H9 (cell line): ENCODE data around the gene CALN1. TPM values are rescaled to one million over a fixed set of nuclear protein-coding genes. Genes with fewer than 3 reads are reported as not detected.

Source experiments
- DNase-seq: peaks from one replicate; pipeline ENCODE4 v3.0.0-alpha.2; 2017
- H2AFZ ChIP-seq: one replicate; pipeline ENCODE4 v1.6.1; 2013; ENCODE audit warnings: mild to moderate bottlenecking, low read length, control low read depth, moderate library complexity
- H2AK5ac ChIP-seq: 2 replicates; pipeline ENCODE4 v1.6.1; 2013; ENCODE audit warnings: low read length, control low read depth, mixed read lengths; ENCODE audit not compliant: insufficient read length
- H2BK120ac ChIP-seq: one replicate; pipeline ENCODE4 v1.6.1; 2013; ENCODE audit warnings: low read depth, mild to moderate bottlenecking, low read length, control low read depth, inconsistent platforms; ENCODE audit not compliant: poor library complexity, severe bottlenecking
- H2BK12ac ChIP-seq: 2 replicates; pipeline ENCODE4 v1.6.1; 2013; ENCODE audit warnings: low read length, control low read depth, mixed read lengths, low read depth; ENCODE audit not compliant: insufficient read length
- H2BK15ac ChIP-seq: 2 replicates; pipeline ENCODE4 v1.6.1; 2013; ENCODE audit warnings: low read depth, low read length, control low read depth
- H2BK20ac ChIP-seq: one replicate; pipeline ENCODE4 v1.6.1; 2013; ENCODE audit warnings: low read depth, mild to moderate bottlenecking, low read length, control low read depth, inconsistent platforms; ENCODE audit not compliant: poor library complexity, severe bottlenecking
- H2BK5ac ChIP-seq: 2 replicates; pipeline ENCODE4 v1.6.1; 2013; ENCODE audit warnings: low read length, control low read depth, mixed read lengths; ENCODE audit not compliant: insufficient read length
- H3K14ac ChIP-seq: 2 replicates; pipeline ENCODE4 v1.6.1; 2013; ENCODE audit warnings: low read length, control low read depth; ENCODE audit not compliant: insufficient read depth
- H3K18ac ChIP-seq: 2 replicates; pipeline ENCODE4 v1.6.1; 2013; ENCODE audit warnings: low read depth, mild to moderate bottlenecking, mixed read lengths, low read length, control low read depth; ENCODE audit not compliant: insufficient read length
- H3K23ac ChIP-seq: 2 replicates; pipeline ENCODE4 v1.6.1; 2013; ENCODE audit warnings: low read length, control low read depth, mixed read lengths, low read depth; ENCODE audit not compliant: insufficient read length
- H3K23me2 ChIP-seq: 2 replicates; pipeline ENCODE4 v1.6.1; 2013; ENCODE audit warnings: low read depth, mild to moderate bottlenecking, mixed read lengths, low read length, control low read depth; ENCODE audit not compliant: insufficient read length, poor library complexity, severe bottlenecking
- H3K27ac ChIP-seq: 2 replicates; pipeline ENCODE4 v1.5.1; 2013; ENCODE audit warnings: low read length, control low read depth, mixed read lengths, low read depth; ENCODE audit not compliant: insufficient read length
- H3K27me3 ChIP-seq: 2 replicates; pipeline ENCODE4 v1.6.1; 2013; ENCODE audit warnings: low read length, control low read depth, inconsistent platforms; ENCODE audit not compliant: insufficient read depth
- H3K4ac ChIP-seq: 2 replicates; pipeline ENCODE4 v1.6.1; 2013; ENCODE audit warnings: low read depth, mild to moderate bottlenecking, control low read depth, inconsistent platforms, low read length, moderate library complexity
- H3K4me1 ChIP-seq: 2 replicates; pipeline ENCODE4 v1.6.1; 2013; ENCODE audit warnings: low read length, control low read depth, inconsistent platforms; ENCODE audit not compliant: insufficient read depth
- H3K4me2 ChIP-seq: 2 replicates; pipeline ENCODE4 v1.6.1; 2013; ENCODE audit warnings: low read length, control low read depth, mixed read lengths; ENCODE audit not compliant: insufficient read length, insufficient read depth
- H3K56ac ChIP-seq: 2 replicates; pipeline ENCODE4 v1.6.1; 2013; ENCODE audit warnings: low read depth, mild to moderate bottlenecking, mixed read lengths, low read length, control low read depth; ENCODE audit not compliant: insufficient read length
- H3K79me1 ChIP-seq: 2 replicates; pipeline ENCODE4 v1.6.1; 2013; ENCODE audit warnings: low read depth, mild to moderate bottlenecking, moderate library complexity, low read length, control low read depth, inconsistent platforms; ENCODE audit not compliant: insufficient read depth, poor library complexity, severe bottlenecking
- H3K79me2 ChIP-seq: 2 replicates; pipeline ENCODE4 v1.6.1; 2013; ENCODE audit warnings: low read length, control low read depth, inconsistent platforms; ENCODE audit not compliant: insufficient read depth
- H3K9ac ChIP-seq: 2 replicates; pipeline ENCODE4 v1.6.1; 2013; ENCODE audit warnings: low read length, control low read depth, mixed read lengths; ENCODE audit not compliant: insufficient read length; ENCODE audit errors: extremely low read depth
- H3K9me3 ChIP-seq: one replicate; pipeline ENCODE4 v1.6.1; 2013; ENCODE audit warnings: low read depth, low read length, inconsistent platforms; ENCODE audit not compliant: control insufficient read depth
- H3T11ph ChIP-seq: one replicate; pipeline ENCODE4 v1.6.1; 2013; ENCODE audit warnings: mild to moderate bottlenecking, low read length, control low read depth, inconsistent platforms
- H4K20me1 ChIP-seq: one replicate; pipeline ENCODE4 v1.6.1; 2013; ENCODE audit not compliant: control insufficient read depth, insufficient read length, insufficient read depth
- H4K5ac ChIP-seq: 2 replicates; pipeline ENCODE4 v1.6.1; 2013; ENCODE audit warnings: low read depth, mild to moderate bottlenecking, mixed read lengths, low read length, control low read depth; ENCODE audit not compliant: insufficient read length
- H4K8ac ChIP-seq: replicated peaks from 2 replicates; pipeline ENCODE4 v1.6.1; 2013; ENCODE audit warnings: low read length, control low read depth, mixed read lengths, low read depth; ENCODE audit not compliant: insufficient read length
- H4K91ac ChIP-seq: 2 replicates; pipeline ENCODE4 v1.6.1; 2013; ENCODE audit warnings: low read depth, mild to moderate bottlenecking, moderate library complexity, mixed read lengths, low read length, control low read depth; ENCODE audit not compliant: insufficient read length
- H3K27ac Mint-ChIP-seq, 3 experiments: 2 replicates in 2 of 3; 3 replicates in 1 of 3; pipeline ENCODE4 v1.8.0; 2020 to 2021; ENCODE audit warnings: mixed read lengths in 3 of 3, mild to moderate bottlenecking in 1 of 3, moderate library complexity in 1 of 3
- H3K27me3 Mint-ChIP-seq: 2 replicates; pipeline ENCODE4 v1.8.0; 2021; ENCODE audit warnings: low read depth, mild to moderate bottlenecking, moderate library complexity, mixed read lengths
- H3K36me3 Mint-ChIP-seq, 3 experiments: 2 replicates in 2 of 3; 3 replicates in 1 of 3; pipeline ENCODE4 v1.8.0; 2020 to 2021; ENCODE audit warnings: low read depth in 3 of 3, mixed read lengths in 3 of 3; ENCODE audit not compliant: insufficient read depth in 1 of 3
- H3K4me1 Mint-ChIP-seq, 2 experiments: 2 replicates each; pipeline ENCODE4 v1.8.0; 2020; ENCODE audit warnings: mixed read lengths in 2 of 2
- H3K4me3 Mint-ChIP-seq, 2 experiments: 2 replicates in 1 of 2; 3 replicates in 1 of 2; pipeline ENCODE4 v1.8.0; 2020 to 2021; ENCODE audit warnings: mild to moderate bottlenecking in 2 of 2, mixed read lengths in 2 of 2, moderate library complexity in 1 of 2
- H3K9me3 Mint-ChIP-seq, 2 experiments: 2 replicates in 1 of 2; 3 replicates in 1 of 2; pipeline ENCODE4 v1.8.0; 2020; ENCODE audit warnings: mild to moderate bottlenecking in 2 of 2, mixed read lengths in 2 of 2, moderate library complexity in 1 of 2
- WGBS: extraction: QIAGEN DNeasy Blood & Tissue Kit; methylation state at CpG from one replicate; pipeline ENCODE4 v1.1.7; 2013; ENCODE audit warnings: missing lambda C conversion rate, low lambda C conversion rate, mixed read lengths; ENCODE audit not compliant: insufficient read length; ENCODE audit errors: extremely low coverage; 5-methylcytosine and 5-hydroxymethylcytosine counted together
- total RNA-seq: library from RNA; stranded (reverse); gene quantifications from 2 replicates; pipeline ENCODE4 v1.2.1, GENCODE V29; 2021
- TF ChIP-seq, protein P1 (sequence below): fragments of 200-600 bp; sonication (generic); conservative IDR thresholded peaks from 3 replicates; pipeline ENCODE4 v1.8.0; 2021; ENCODE audit warnings: antibody characterized with exemption, mild to moderate bottlenecking

The CALN1 gene
- total RNA-seq, 1 experiment from 2014 or later, result 2.8 TPM

DNA sequence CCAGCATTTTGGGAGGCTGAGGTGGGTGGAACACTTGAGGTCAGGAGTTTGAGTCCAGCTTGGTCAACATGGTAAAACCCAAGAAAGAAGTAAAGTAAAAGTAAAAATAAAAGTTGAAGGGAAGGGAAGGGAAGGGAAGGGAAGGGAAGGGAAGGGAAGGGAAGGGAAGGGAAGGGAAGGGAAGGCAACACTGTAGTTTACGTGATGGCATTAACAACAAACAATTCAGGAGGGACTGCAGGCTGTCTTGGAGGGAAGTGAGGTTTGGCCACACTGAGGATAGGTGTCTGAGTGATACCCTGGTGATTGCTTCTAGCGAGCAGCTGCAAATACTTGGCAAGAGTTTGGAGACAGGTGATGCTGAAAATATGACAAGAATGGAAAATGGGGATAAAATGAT lies 298.0 kb downstream of the CALN1 start:
- WGBS, result no CpG with 5 or more reads among the region's 2 CpGs
- Mint-ChIP-seq H3K9me3 (peaks cover 9 to 10% of the 10 kb centered on the region in 2 experiments; a peak in 4 of 5 replicates), H3K36me3 (peaks cover 4 to 19% (median 11%) of the 10 kb centered on the region in 3 experiments; a peak in 5 of 7 replicates), H3K4me1 (peaks cover 11 to 20% of the 10 kb centered on the region in 2 experiments), H3K27ac (peak overlapping the region in 2 of 3 experiments; percentile 36 to 49; a peak in 2 of 7 replicates), H3K27me3 (no peaks in the 10 kb centered on the region), H3K4me3 (no peak overlapping the region)
- Histone ChIP-seq H4K8ac (no peak overlapping the region), H4K20me1 (no peaks in the 10 kb centered on the region), H3T11ph (no peak overlapping the region), H2BK120ac (no peak overlapping the region), H3K4me1 (peaks cover 3% of the 10 kb centered on the region; the same call in 1 of the 2 replicates), H3K56ac (no peak overlapping the region), H3K14ac (no peak overlapping the region), H2BK12ac (no peak overlapping the region), H3K79me2 (no peaks in the 10 kb centered on the region), H3K9ac (no peak overlapping the region), H2AK5ac (no peak overlapping the region), H3K23ac (no peak overlapping the region), H2BK15ac (no peak overlapping the region), H4K91ac (no peak overlapping the region), H3K9me3 (no peaks in the 10 kb centered on the region), H2BK20ac (no peak overlapping the region), H3K23me2 (no peaks in the 10 kb centered on the region), H3K79me1 (no peaks in the 10 kb centered on the region), H3K27ac (no peak overlapping the region), H4K5ac (no peak overlapping the region), H3K4ac (no peak overlapping the region), H3K18ac (no peak overlapping the region), H2BK5ac (no peak overlapping the region), H2AFZ (no peak overlapping the region), H3K27me3 (no peaks in the 10 kb centered on the region), H3K4me2 (no peak overlapping the region)
- TF ChIP-seq, protein P1, sequence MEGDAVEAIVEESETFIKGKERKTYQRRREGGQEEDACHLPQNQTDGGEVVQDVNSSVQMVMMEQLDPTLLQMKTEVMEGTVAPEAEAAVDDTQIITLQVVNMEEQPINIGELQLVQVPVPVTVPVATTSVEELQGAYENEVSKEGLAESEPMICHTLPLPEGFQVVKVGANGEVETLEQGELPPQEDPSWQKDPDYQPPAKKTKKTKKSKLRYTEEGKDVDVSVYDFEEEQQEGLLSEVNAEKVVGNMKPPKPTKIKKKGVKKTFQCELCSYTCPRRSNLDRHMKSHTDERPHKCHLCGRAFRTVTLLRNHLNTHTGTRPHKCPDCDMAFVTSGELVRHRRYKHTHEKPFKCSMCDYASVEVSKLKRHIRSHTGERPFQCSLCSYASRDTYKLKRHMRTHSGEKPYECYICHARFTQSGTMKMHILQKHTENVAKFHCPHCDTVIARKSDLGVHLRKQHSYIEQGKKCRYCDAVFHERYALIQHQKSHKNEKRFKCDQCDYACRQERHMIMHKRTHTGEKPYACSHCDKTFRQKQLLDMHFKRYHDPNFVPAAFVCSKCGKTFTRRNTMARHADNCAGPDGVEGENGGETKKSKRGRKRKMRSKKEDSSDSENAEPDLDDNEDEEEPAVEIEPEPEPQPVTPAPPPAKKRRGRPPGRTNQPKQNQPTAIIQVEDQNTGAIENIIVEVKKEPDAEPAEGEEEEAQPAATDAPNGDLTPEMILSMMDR, result no peak
- no peak for DNase-seq
